Right renal cortex interstitium (tissue), 3 donors: Measurements from ENCODE around the gene RALGPS2. TPM values are rescaled to one million over a fixed set of nuclear protein-coding genes. Genes with fewer than 3 reads are reported as not detected.

Experiments used
- DNase-seq, 3 donors: peaks; one replicate each; pipeline ENCODE4 v3.0.0-alpha.2; 2013; ENCODE audit warnings: low read depth in 3 of 3, low spot score in 2 of 3
- polyA plus RNA-seq, 3 donors: library from polyadenylated mRNA; unstranded; fragments of 120-200 nt; gene quantifications; one replicate each; pipeline ENCODE4 v1.2.1, GENCODE V29; 2013; ENCODE audit not compliant: insufficient read length in 3 of 3

Gene RALGPS2, protein sequence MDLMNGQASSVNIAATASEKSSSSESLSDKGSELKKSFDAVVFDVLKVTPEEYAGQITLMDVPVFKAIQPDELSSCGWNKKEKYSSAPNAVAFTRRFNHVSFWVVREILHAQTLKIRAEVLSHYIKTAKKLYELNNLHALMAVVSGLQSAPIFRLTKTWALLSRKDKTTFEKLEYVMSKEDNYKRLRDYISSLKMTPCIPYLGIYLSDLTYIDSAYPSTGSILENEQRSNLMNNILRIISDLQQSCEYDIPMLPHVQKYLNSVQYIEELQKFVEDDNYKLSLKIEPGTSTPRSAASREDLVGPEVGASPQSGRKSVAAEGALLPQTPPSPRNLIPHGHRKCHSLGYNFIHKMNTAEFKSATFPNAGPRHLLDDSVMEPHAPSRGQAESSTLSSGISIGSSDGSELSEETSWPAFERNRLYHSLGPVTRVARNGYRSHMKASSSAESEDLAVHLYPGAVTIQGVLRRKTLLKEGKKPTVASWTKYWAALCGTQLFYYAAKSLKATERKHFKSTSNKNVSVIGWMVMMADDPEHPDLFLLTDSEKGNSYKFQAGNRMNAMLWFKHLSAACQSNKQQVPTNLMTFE
- polyA plus RNA-seq, result 10 to 100 TPM; 34.2 to 37.1 (median 34.2) TPM

DNA sequence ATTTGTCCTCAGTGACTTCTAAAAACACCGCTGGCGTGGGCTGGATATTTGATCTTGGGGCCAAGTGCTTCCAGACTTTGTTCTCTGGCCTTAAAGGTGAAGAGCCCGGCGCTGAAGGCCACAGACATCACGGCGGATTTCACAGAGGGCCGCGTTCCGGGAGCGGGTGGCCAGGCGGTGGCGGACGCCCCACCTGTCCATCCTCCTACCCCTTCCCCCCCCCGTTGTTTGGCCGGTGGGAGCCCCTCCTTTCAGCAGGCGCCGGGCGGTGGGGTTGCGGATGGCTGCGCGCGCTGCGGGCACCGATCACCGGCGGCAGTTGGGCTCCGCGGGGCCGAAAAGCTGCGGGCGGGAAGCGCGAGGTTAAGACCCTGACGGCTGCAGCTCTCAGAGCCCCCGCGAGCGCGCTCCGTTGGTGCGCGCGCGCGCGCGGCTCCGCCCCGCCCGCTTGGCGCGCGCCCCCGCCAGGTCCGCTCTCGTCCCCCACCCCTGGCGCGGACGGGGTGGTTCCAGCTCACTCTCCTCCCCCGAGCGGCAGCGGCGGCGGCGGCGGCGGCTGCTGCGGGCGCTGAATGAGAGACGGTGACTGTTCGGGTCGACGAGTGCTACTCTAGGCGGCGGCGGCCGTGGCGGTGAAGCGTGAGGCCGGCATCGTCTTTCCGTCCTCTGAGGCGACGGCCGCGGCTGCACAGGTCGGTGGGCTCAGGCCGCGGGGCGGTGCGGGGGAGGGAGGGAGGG lies at the start of gene RALGPS2:
Gene RALGPS2 (plus strand): TSS at position 517 of the 738 bp plus-strand sequence. CDS start 51,521 bp downstream, outside the sequence.
- DNase-seq, result peak in 1 of 3 donors; percentile 61

DNA sequence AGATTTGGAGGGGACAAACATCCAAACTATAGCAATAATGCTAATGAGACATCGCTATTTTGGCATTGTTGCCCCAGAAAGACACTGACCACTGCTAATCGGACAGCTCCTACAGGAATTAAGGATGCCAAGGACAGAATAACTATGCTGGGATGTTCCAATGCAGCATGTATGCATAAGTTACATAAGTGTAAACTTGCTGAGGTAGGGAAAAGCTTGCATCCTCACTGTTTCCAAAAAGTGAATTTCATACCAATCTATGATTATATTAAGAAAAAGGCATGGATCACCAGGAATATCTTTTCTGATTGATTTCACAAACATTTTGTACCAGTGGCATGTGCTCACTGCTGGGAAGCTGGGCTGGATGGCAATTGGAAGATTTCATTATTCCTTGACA lies 45.8 kb upstream of the RALGPS2 start:
- no peak for DNase-seq

DNA sequence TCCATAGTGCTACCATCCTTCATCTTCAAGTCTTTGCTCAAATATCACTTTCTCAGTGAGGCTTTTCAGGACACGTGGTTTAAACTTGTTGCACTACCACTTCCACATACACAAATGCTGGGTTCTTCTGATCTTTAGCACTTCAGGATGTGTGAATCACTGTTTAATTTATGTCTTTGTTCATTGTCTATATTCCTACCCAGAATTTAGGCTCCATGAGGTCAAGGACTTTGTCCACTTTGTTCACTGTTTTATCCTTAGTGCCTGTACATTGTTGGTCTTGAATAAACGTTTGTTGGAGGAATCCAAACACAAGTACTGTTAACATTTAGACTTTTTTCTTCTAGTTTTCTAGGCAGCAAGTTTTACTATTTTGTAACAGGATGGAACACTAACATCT lies 42.6 kb upstream of the RALGPS2 start:
- no peak for DNase-seq

DNA sequence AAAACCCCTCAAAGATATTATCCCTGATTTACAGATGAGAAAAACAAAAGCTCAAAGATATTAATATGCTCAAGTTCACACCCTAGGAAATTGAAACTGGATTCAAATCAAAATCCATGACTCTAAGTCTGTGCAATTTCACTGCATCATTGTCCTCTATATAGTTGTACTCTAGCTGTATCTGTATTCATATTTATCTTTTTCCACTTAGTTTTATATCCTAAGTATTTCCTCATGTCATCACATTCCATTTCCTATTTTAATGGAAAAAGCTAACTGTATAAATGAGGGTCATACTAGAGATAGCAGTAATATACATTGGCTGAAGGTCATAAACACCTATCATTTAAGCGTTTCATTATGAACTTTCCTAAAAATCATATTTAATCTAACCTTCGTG lies 42.2 kb upstream of the RALGPS2 start:
- no peak for DNase-seq

DNA sequence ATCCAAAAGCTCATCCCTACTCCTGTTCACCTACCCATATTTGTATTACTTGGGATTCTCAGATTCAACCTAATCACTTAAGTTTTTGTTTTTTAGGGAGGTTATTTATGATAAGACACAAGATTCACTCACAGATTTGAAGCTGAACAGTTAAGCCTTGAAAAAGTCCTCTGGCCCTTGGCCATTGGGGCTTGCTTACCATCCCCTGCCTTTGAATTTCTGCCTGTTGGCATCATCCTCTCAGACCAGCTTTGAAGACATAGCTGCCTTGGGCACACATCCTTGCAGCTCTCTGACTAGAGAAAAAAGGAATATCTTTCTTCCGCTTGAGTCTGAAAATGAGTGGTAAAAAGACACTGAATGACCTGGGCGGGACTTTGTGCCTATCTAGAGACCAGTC lies 41.8 kb upstream of the RALGPS2 start:
- no peak for DNase-seq

DNA sequence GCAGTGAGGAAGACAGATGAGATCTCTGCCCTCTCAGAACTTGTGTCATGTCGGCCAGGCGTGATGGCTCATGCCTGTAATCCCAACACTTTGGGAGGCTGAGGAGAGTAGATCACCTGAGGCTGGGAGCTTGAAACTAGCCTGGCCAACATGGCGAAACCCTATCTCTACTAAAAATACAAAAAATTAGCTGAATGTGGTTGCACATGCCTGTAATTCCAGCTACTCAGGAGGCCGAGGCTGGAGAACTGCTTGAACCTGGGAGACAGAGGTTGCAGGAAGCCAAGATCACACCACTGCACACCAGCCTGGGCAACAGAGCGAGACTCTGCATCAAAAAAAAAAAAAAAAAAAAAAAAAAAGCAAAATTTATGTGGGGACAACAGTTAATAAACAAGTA lies 40.9 kb upstream of the RALGPS2 start:
- no peak for DNase-seq

DNA sequence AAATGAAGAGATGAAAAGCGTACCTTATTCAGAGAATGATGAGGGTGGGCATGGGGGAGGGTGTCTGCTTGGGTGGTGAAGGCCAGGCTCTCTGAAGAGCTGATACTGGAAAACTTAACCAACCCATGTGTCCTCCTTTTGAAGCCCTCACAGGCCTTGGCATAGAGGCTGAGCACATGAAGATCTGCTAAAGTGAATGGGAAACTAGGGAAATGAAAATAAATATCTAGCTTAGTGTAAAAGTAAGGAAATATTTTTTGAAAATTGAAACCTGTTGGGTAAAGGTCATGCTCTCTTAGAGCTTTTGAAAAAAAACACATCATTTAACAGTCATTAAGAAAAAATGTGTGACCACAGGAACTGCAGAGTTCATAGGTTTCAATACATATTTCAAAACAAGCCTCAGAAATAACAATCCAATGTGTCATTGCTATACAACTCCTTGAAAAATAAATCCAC lies 40.5 kb upstream of the RALGPS2 start:
- DNase-seq, result no peak

DNA sequence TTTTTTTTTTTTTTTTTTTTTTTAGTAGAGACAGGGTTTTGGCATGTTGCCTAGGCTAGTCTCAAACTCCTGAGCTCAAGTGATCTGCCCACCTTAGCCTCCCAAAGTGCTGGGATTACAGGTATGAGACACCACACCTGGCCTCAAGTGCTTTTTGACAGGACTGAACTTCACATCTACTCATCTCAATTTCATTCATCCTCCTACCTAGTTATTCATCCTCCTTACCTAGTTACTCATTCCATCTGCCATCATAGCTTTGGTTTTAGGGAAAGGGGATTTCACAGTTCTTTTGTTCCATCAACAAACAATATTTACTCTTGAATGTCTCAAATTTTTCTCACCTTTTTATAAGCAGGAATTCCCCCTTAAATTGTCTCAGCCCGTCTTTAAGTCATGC lies 38.6 kb upstream of the RALGPS2 start:
- DNase-seq, result no peak

DNA sequence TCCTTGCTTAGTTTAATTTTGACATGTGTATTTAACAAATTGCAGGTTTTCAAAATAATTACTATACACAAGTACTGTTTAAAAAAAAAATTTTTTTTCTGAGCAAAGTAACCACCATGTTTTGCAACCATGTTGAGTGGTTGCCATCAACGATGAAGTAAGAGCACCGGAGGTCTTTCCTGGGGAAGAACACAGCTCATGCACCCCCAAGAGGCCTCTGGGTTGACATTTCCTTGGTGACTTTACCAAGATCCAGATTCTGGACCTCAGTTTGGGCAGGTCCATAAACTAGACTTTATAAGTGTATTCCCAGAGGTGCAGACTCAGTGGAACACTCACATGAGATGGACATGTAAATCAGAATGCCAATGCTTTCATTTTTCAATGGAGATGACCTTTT lies 36.8 kb upstream of the RALGPS2 start:
- DNase-seq, result no peak

DNA sequence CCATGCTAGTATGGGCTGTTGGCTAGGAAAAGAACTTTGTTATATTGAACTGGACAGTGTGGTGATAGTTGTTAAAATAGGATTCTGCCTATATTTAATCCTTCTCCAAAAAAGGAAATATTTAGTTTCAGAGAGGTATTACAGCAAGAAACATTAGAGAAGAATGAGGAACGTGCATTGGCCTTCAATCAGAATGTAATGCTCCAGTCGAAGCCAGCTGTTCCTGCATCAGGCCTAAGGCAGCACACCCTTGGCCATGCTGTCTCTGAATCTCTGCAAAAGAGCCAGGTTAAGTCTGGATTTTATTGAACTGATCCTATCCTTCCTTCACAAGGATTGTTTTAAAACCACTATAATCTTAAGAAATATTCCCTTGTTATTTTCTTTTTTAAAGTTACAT lies 35.3 kb upstream of the RALGPS2 start:
- DNase-seq, result no peak

DNA sequence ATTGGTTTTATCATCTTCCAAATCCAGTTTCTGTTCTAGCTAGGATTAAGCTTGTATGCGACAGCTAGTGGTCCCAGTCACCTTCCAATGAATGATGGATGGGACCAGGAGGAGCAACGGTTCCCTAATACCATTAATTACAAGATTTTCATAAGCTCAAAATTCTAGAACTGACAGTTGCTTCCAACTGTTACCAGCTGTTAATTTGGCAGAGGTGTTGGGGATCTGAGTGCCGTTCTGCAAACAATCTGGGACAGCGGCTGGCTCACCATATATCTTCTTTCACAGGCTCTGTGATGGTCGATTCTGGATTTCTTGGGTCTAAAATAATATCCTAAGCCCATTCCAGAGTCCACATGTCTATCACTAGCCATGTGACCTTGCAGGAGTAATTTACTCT lies 34.5 kb upstream of the RALGPS2 start:
- no peak for DNase-seq

DNA sequence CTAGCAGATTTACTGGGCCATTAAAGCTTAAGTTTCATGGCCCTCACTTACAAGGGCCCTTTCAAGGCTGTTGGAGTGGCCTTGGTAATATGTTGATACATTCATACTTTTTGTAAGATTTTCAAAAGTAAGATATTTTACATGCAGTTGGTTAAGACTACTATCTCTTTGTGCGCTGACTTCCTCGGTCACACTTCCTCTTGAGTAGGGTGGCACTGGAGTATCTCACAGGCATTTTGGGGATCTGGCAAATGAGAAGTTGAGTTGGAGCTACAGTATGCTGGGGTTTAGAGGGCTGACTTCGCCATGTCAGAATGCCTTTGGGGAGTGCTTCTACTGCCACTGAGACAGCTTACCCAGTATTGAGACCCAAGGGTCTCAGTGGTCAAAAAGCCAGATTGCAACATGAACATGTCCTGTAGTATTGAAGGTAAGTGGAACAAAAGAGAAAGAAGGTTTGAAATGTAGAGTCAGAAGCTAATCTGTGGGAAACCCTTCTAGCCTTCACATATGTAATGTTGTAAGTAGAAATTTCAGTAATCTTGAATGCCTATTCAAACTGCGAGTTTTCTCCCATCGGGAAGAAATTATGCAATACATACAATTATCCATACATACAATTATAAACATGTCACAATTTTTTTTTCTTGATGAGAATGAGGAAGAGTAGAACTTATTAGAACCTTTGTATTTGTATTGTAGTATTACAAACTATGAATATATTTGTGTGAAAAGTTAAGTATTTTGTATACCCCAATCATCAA lies 32.3 kb upstream of the RALGPS2 start:
- no peak for DNase-seq

DNA sequence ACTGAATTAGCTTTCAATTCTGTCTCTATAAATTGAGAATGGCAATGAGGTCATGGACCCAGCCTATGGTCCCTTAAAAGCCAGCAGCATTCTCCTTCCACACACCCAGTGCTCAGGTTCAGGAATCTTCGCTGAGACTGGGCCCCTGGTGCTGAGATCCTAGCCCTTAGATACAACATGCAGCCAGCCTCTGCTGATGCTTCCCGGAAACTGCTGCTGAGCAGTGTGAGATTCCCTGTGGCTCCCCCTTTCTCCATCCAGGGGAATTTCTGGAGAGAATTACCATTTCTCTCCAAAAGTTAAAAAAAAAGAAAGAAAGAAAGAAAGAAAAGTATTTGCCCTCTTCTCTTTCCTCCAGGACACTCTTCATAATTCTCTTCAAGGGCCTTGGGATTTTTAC lies 31.7 kb upstream of the RALGPS2 start:
- DNase-seq, result no peak

DNA sequence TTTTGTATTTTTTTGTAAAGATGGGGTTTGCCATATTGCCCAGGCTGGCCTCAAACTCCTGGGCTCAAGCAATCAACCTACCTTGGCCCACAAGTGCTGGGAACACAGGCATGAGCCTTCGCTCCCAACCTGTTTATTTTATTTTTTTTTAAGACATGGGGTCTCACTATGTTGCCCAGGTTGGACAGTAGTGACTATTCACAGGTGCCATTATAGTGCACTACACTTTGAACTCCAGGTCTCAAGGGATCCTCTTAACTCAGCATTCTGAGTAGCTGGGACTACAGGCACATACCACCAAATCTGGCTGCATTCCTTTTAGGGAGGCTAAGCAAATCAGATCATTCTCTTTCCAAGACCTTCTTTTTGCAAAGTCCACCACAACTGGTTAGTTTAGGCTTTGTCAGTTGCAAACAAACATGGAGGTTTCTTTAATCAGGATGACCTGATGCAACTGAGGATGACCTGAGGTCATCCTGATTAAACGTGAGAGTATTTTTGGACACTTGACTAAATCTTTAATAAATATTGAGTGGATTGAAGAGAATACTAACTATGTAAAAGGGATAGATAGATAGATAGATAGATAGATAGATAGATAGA lies 30.0 kb upstream of the RALGPS2 start:
- DNase-seq, result no peak

DNA sequence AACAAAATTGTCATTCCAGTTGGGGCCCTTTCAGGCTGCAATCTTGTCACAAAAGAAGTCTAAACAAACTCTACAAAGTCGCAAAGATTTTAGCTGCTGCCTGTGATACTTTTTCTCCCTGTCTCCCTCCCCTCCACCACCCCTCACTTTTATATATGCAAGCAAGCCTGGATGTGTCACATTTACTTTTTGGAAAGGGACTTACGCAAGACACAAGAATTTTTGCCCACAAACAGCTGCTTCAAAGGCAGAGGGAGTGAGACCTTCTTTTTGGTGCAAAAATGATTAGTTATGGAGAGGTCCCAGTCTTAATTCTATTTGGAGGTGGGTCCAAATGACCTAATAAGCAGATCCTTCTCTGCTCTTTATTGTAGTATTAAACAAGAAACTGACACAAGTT lies 22.9 kb upstream of the RALGPS2 start:
- no peak for DNase-seq

DNA sequence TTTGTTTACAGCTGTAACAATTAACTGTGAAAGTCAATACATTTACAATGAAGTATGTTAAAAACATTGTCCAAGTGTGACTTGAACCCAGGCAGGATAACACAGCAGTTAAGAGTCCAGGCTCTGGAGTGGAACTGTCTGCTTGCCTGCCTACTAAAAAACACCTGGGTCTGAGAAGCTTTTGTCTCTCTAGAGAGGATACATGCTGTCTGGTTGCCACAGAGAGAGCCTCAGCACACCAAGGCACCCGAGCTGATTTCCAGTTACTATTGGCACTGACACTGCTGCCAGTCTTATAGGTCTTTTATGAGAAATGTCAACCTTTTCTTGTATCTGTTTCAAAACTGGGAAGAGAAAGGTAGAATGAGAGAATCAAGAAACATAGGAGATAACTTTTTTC lies 20.2 kb upstream of the RALGPS2 start:
- no peak for DNase-seq

DNA sequence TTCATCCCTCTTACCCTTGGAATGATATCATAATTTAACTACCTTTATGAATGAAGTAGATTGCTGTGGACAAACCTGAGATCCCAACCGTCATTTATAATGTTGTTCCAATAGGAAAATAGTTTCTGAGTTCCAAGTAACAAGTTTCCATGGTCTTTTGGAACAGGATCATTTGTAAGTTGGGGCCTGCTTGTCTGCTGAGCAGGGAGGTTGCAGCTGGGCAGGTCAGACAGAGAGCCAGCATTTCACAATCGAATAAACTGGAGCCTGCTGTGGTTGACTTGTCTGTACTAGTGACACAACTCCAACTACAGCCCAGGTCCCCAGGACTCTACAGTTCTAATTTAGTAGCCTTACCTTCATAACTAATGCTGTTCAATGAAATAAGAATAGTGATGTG lies 18.6 kb upstream of the RALGPS2 start:
- DNase-seq, result no peak

DNA sequence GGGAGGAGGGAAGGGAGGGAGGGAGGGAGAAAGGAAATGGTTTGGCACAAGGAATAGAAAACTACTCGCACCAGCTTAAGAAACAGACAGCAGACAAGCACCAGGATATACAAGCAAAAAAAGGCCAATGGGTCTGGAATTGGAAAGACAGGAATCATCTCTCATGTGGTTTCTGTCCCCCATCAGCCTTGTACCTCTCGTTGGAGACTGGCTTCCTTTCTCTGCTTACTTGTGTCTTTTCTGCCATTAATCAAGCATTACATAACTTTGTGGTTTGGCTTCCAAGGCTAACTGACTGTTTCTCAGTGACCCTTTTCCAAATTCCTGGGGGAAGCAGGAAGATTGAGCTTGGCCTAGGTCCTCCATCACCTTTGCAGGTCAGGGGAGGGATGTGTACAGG lies 11.8 kb upstream of the RALGPS2 start:
- no peak for DNase-seq

DNA sequence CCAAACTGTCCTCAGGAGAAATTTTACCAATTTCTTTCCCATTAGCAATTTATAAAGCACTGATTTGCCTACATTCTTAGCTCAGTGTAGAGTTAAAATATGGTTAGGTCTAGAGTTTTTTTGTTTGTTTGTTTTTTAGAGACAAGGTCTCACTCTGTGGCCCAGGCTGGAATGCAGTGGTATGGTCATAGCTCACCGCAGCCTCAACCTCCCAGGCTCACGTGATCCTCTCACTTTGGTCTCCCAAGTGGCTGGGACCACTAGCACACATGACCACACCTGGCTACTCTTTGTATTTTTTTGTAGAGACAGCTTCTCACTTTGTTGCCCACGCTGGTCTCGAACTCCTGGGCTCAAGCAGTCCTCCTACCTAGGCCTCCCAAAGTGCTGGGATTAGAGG lies 10.6 kb upstream of the RALGPS2 start:
- DNase-seq, result no peak

DNA sequence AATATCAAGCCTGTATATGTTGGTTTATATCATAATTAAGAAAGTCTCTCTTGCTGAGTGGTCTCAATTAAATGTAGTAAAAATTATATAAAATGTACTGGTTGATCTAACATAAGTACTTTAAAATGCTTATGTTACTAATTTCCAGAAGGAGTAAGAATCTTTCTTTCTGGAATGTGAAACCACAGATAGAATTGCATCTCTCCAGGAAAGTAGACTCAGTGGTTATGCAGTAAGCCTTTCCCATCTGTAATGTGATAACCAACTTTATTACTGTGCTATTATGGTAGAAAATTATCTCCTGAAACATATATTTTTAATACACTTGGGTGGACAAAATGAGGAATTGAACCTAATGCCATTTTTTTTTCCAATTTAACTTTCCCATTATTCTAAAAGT lies 8.9 kb upstream of the RALGPS2 start:
- no peak for DNase-seq

DNA sequence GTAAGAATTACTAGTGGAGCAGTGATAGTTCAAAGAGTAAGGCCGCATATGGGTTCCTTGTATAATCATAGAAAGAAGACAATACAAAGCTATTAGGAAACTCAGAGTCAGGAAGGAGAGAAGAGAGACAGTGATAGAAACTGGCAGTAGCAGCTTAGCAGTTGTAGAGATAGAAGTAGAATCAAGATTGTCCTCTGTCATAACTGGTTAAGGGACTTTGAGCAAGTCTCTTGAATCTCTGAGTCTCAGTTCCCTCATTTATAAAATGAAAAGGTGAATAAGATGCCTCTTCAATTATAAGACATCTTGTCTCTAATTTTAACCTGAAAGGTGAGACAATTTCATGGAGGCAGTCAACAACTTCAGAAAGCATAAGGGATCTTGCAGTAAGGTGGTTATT lies 6.5 kb upstream of the RALGPS2 start:
- no peak for DNase-seq
